ENCODE data around the gene TAF10.

TAF10 gene

GRCh38 chr11:6583584-6583983 lies 28.4 kb downstream of the TAF10 start:
- no peak for DNase-seq (ENCODE audit: low read depth, low spot score)

GRCh38 chr11:6579681-6580080 lies 32.3 kb downstream of the TAF10 start:
- DNase-seq (ENCODE audit: low read depth, low spot score): no peak

GRCh38 chr11:6578134-6578533 lies 33.9 kb downstream of the TAF10 start:
- no peak for DNase-seq (ENCODE audit: low read depth, low spot score)

GRCh38 chr11:6576471-6577373 lies 35.3 kb downstream of the TAF10 start:
- peak; percentile 41 for DNase-seq (ENCODE audit: low read depth, low spot score)

GRCh38 chr11:6574816-6575715 lies 37.0 kb downstream of the TAF10 start:
- DNase-seq (ENCODE audit: low read depth, low spot score): no peak

- DNase-seq (ENCODE audit: low read depth, low spot score): no peak
Observed at GRCh38 chr11:6572215-6572614, 39.8 kb downstream of the TAF10 start.

GRCh38 chr11:6571434-6572008 lies 40.5 kb downstream of the TAF10 start:
- no peak for DNase-seq (ENCODE audit: low read depth, low spot score)

- DNase-seq (ENCODE audit: low read depth, low spot score): no peak
Observed at GRCh38 chr11:6570691-6571427, 41.2 kb downstream of the TAF10 start.

- no peak for DNase-seq (ENCODE audit: low read depth, low spot score)
Observed at GRCh38 chr11:6569706-6570105, 42.3 kb downstream of the TAF10 start.

- DNase-seq (ENCODE audit: low read depth, low spot score): peak; percentile 63
Observed at GRCh38 chr11:6568191-6568918, 43.7 kb downstream of the TAF10 start.

- no peak for DNase-seq (ENCODE audit: low read depth, low spot score)
Observed at GRCh38 chr11:6567371-6567745, 44.7 kb downstream of the TAF10 start.

GRCh38 chr11:6566704-6567370 lies 45.2 kb downstream of the TAF10 start:
- DNase-seq (ENCODE audit: low read depth, low spot score): no peak

GRCh38 chr11:6565988-6566703 lies 45.9 kb downstream of the TAF10 start:
- no peak for DNase-seq (ENCODE audit: low read depth, low spot score)

GRCh38 chr11:6565325-6565724 lies 46.7 kb downstream of the TAF10 start:
- no peak for DNase-seq (ENCODE audit: low read depth, low spot score)

- no peak for DNase-seq (ENCODE audit: low read depth, low spot score)
Observed at GRCh38 chr11:6563667-6564066, 48.3 kb downstream of the TAF10 start.

GRCh38 chr11:6563121-6563619 lies 48.8 kb downstream of the TAF10 start:
- no peak for DNase-seq (ENCODE audit: low read depth, low spot score)

GRCh38 chr11:6561288-6561687 lies 50.7 kb downstream of the TAF10 start:
- no peak for DNase-seq (ENCODE audit: low read depth, low spot score)
